HG03025 (cell line): ENCODE data around the gene ZFAND6.
"Not testable (repeated sequence)": the region's sequence is repeated elsewhere in the genome, so short reads cannot be mapped to it uniquely, and the experiment has no call there.

Source experiments
- ATAC-seq: cut with Tn5 transposase; IDR thresholded peaks from one replicate; pipeline ENCODE4 v1.9.1; 2021; ENCODE audit warnings: mild to moderate bottlenecking, moderate library complexity; ENCODE audit not compliant: unreplicated experiment, low FRiP score

Gene ZFAND6

DNA sequence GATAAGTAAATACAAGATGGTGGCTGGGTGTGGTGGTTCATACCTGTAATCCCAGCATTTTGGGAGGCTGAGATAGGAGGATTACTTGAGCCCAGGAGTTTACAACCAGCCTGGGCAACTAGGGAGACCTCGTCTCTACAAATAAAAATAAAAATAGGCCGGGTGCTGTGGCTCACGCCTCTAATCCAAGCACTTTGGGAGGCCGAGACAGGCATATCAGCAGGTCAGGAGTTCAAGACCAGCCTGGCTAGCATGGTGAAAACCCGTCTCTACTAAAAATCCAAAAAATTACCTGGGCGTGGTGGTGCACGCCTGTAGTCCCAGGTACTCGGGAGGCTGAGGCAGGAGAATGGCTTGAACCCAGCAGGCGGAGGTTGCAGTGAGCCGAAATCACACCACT is 14.3 kb upstream of the ZFAND6 start:
- ATAC-seq = not testable (repeated sequence)

- ATAC-seq = no peak
These were observed 10.4 kb upstream of the ZFAND6 start for GRCh38 chr15:80049046-80049445.

DNA sequence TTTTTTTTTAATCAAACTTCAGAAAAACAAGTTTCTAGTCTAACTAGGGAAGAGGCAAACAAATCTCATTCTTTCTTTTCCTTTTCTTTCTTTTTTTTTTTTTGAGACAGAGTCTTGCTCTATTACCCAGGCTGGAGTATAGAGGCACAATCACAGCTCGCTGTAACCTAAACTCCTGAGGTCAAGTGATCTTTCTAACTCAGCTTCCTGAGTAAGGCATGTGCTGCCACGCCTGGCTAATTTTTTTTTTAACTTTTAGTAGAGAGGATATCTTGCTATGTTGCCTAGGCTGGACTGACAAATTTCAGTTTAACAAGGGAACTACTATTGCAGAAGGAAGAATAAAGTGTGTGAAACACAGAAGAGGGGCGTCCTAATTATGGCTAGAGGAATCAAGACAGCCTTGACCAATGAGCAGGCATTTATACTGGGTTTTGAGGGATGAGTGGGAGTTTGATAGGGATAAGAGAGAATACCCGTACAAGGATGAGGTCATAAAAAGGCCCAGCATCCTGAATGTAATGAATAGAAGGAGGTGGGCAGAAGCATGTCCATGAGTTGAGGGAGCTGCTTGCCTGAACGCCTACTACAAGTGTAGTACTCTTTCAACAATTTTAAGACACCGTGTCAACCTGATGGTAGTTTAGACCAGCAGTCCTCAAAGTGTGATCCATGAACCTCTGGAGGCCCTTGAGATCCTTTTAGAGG is 6.7 kb upstream of the ZFAND6 start:
- no peak for ATAC-seq

DNA sequence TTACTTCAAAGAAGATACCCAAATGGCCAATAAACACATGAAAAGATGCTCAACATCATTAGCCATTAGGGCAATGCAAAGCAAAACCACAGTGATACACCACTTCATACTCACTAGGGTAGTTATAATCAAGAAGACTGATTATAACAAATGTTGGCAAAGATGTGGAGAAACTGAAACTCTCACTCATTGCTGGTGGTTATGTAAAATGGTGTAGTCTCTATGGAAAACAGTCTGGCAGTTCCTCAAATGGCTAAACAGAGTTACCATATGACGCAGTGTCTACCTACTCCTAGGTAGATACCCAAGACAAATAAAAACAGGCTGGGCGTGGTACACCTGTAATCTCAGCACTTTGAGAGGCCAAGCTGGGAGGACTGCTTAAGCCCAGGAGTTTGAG is 3.5 kb upstream of the ZFAND6 start:
- ATAC-seq = no peak

- ATAC-seq = no peak
These were observed 1.4 kb upstream of the ZFAND6 start for GRCh38 chr15:80058044-80058443.

GRCh38 chr15:80059786-80060355 is 395 bp downstream of the ZFAND6 start:
- peak; percentile 57 for ATAC-seq

- ATAC-seq = no peak
These were observed 1.0 kb downstream of the ZFAND6 start for GRCh38 chr15:80060356-80061006.

DNA sequence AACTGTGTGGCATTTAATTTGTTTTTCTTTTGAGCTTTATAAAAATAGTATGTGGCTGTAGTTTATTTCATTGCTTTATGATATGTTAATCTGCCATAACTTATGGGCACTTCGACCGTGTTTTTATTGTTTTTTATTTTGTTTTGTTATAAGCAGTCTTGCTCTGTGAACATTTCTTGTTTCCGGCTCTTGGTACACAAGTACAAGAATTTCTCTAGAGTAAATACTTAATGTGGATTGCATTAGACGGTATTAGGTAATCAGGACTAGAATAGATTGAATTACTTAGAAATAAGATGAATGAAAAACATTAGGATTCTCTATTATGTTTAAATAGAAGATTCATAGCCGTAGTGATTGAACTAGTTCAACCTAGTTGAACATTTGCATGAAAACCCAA is 2.1 kb downstream of the ZFAND6 start:
- no peak for ATAC-seq

- no peak for ATAC-seq
These were observed 7.4 kb downstream of the ZFAND6 start for GRCh38 chr15:80066912-80067311.

DNA sequence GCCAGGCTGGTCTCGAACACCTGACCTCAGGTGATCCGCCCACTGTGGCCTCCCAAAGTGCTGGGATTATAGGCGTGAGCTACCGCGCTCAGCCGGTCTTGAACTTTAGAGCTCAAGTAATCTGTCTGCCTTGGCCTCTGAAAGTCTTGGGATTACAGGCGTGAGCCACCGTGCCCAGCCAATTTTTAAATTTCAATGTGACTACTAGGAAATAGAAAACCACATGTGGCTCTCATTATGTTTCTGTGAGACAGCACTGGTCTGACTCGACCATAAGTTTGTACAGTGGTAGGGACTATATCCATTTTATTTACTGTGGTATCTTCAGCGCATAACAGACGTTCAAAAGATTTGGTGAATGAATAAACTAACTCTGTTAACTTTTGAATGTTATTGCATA is 9.1 kb downstream of the ZFAND6 start:
- ATAC-seq = no peak

DNA sequence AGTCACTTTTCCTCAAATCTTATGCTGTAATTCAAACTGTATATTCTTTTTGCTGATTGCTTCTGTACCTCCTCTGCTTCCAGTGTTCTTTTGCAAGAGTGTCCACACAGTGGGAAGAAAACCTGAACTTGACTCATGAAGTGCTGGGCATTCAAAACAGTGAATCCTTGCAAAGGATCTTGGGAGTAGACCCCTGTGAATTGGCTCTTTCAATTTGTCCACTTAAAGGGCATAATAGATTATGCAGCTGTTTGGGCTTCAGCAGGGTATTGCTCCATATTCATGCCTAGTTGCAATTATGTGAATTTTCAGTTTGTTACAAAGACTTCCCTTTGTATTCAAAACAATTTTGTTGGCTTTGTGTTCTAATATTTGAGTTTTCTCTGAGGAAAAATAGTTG is 11.4 kb downstream of the ZFAND6 start:
- no peak for ATAC-seq

- ATAC-seq = no peak
These were observed 12.2 kb downstream of the ZFAND6 start for GRCh38 chr15:80071652-80072051.

DNA sequence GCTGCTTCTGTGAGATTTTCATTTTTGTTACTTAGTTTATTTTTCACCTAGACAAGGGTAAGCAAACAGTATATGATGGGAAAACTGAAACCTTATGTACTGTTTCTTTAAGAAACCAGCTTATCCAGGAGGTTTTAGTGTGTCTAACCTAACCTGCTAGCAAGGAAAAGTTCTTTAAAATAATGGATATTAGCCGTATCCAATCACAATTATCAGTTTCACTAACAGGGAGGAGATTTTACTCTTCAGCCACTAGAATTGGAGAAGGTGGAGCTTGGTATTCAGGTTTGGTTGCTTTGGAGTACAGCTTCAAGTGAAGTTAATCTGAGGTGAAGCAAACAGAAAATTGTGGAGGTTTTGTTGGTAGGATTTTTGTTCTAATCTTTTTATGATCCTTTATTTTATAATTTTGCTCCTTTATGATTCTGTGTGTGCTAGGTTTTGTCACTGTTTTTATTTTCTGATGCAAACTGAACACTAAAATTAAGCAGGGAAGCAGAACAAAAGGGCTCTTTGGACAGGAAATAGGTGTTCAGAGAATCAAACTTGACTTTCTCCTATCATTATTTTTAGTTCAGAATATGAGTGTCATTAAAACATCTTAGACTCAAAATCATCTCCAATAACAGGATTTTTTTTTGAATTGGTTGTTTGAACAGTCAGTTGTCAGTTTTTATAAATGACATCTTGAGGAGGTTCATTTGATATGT is 13.0 kb downstream of the ZFAND6 start:
- ATAC-seq = no peak

DNA sequence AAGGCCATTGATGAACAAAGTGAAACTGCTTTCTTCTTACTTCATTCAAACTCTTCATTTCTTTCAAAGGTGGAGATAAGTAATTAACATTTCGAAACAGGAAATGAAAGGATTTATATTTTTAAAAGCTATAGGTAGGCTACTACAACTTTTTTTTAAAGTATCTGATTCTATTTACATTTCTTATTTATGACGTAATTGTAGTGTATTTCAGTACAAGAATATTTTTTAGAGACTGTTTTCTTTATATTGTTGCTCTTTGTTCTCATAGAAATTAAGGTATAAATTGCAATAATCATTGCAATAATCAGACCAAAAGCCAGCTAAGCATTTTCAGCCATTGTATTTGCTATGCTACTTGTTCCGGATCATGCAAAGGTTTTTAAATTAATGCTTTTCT is 13.7 kb downstream of the ZFAND6 start:
- no peak for ATAC-seq

GRCh38 chr15:80076321-80077318 is 17.1 kb downstream of the ZFAND6 start:
- no peak for ATAC-seq

- no peak for ATAC-seq
These were observed 21.9 kb downstream of the ZFAND6 start for GRCh38 chr15:80081390-80081789.

GRCh38 chr15:80087104-80087503 is 27.6 kb downstream of the ZFAND6 start:
- no peak for ATAC-seq

DNA sequence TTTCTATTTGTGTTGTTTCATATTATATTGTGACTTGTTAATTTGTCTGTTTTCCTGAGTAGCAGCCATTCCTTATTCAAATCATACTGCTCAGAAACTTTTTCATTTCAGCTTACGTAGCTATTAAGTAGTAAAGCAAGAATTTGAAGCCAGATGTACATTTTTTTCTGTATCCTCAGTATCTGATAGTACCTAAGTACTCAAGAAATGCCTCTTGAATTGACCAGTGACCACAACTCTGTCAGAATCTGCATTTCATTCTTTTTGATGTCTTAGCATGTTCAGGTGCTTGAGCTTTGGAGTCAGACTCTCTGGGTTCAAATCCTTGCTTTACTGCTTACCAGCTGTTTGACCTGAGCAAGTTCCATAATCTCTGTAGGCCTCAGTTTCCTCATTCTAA is 30.6 kb downstream of the ZFAND6 start:
- no peak for ATAC-seq

DNA sequence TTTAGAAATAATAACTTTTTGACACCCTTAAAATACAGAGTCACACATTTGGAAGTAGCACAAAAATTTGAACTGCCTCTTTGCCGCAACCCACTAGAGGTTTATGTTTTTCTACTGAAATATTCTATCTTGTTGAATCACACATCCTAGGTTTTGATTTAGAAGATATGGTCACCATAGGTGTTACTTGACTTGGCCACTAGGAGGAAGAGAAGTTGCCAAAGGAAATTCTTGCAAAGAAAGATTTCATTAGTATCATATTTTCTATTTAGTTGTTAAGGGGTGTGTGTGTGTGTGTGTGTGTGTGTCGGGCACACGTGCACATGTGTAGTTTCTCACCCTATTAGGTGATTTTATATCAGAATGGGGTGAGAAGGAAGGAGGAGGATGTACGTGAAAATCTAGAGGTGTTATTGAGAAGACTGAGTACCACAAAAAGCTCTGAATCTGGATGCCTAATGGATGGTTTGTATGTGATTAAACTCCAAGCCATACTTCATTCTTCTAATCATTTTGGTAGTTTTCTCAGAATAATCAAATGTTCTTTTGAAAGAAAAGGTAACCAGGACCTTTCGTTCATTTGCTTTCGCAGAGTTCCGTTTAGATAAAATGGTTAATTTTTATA is 31.5 kb downstream of the ZFAND6 start:
- ATAC-seq = no peak
